Stimulated activated memory B cell treated with anti-CD40 and anti-IgM and Interleukin-4, amounts not matched to agents 10 μg/mL and 1 μg/mL and 100 μg/mL, for 72 hours (primary cell): Measurements from ENCODE around the gene TMEM135.
"Not testable (repeated sequence)": the region's sequence is repeated elsewhere in the genome, so short reads cannot be mapped to it uniquely, and the experiment has no call there.

Experiments
- ATAC-seq: fragments of 150-1000 bp; cut with Tn5 transposase; 2 replicates; pipeline ENCODE4 v1.10.0; 2021
- H3K27ac Mint-ChIP-seq: one replicate; pipeline ENCODE4 v1.8.0; 2022; ENCODE audit warnings: mild to moderate bottlenecking, mixed read lengths
- H3K27me3 Mint-ChIP-seq: one replicate; pipeline ENCODE4 v1.8.0; 2022; ENCODE audit warnings: mixed read lengths
- H3K36me3 Mint-ChIP-seq: one replicate; pipeline ENCODE4 v1.8.0; 2022; ENCODE audit warnings: mixed read lengths
- H3K4me1 Mint-ChIP-seq: one replicate; pipeline ENCODE4 v1.8.0; 2022; ENCODE audit warnings: mixed read lengths
- H3K4me3 Mint-ChIP-seq: one replicate; pipeline ENCODE4 v1.8.0; 2022; ENCODE audit warnings: mild to moderate bottlenecking, moderate library complexity, mixed read lengths
- H3K9me3 Mint-ChIP-seq: one replicate; pipeline ENCODE4 v1.8.0; 2022; ENCODE audit warnings: mixed read lengths

Gene TMEM135

GRCh38 chr11:87037450-87038234 lies at the start of gene TMEM135:
TSS of gene TMEM135 (plus strand) at chr11:87037934. CDS start at chr11:87038046, 112 bp downstream.
- peak within 1 kb of the TSS; percentile 82 for H3K27ac Mint-ChIP-seq

GRCh38 chr11:86988351-86988881 lies 49.3 kb upstream of the TMEM135 start:
- no peaks in the 10 kb centered on the region for H3K36me3 Mint-ChIP-seq
- H3K27me3 Mint-ChIP-seq: peaks cover 16% of the 10 kb centered on the region
- ATAC-seq: no peak
- no peaks in the 10 kb centered on the region for H3K4me1 Mint-ChIP-seq
- H3K27ac Mint-ChIP-seq: no peak overlapping the region
- H3K4me3 Mint-ChIP-seq: no peak overlapping the region
- no peaks in the 10 kb centered on the region for H3K9me3 Mint-ChIP-seq

More at GRCh38 chr11:87037450-87038234, at the start of gene TMEM135:
- Mint-ChIP-seq H3K4me3 (peak within 1 kb of the TSS; percentile 94), H3K36me3 (peaks cover 20% of the 10 kb centered on the region), H3K9me3 (no peaks in the 10 kb centered on the region), H3K27me3 (no peaks in the 10 kb centered on the region), H3K4me1 (peaks cover 52% of the 10 kb centered on the region)
- ATAC-seq: peak; percentile 98

- H3K27me3 Mint-ChIP-seq: peaks cover 6% of the 10 kb centered on the region
- no peaks in the 10 kb centered on the region for H3K9me3 Mint-ChIP-seq
- H3K4me1 Mint-ChIP-seq: no peaks in the 10 kb centered on the region
- H3K4me3 Mint-ChIP-seq: no peak overlapping the region
- no peak for ATAC-seq
- H3K36me3 Mint-ChIP-seq: no peaks in the 10 kb centered on the region
- no peak overlapping the region for H3K27ac Mint-ChIP-seq
These were observed 47.7 kb upstream of the TMEM135 start for GRCh38 chr11:86990031-86990430.

- H3K9me3 Mint-ChIP-seq: no peaks in the 10 kb centered on the region
- H3K4me3 Mint-ChIP-seq: no peak overlapping the region
- H3K27me3 Mint-ChIP-seq: peaks cover 1% of the 10 kb centered on the region
- no peak for ATAC-seq
- no peak overlapping the region for H3K27ac Mint-ChIP-seq
- no peaks in the 10 kb centered on the region for H3K36me3 Mint-ChIP-seq
- H3K4me1 Mint-ChIP-seq: no peaks in the 10 kb centered on the region
These were observed 47.2 kb upstream of the TMEM135 start for GRCh38 chr11:86990515-86990914.

GRCh38 chr11:86991341-86991740 lies 46.4 kb upstream of the TMEM135 start:
- no peak for ATAC-seq
- Mint-ChIP-seq H3K9me3 (no peaks in the 10 kb centered on the region), H3K27me3 (no peaks in the 10 kb centered on the region), H3K4me3 (no peak overlapping the region), H3K27ac (no peak overlapping the region), H3K4me1 (no peaks in the 10 kb centered on the region), H3K36me3 (no peaks in the 10 kb centered on the region)

- H3K4me1 Mint-ChIP-seq, ATAC-seq, H3K36me3 Mint-ChIP-seq, H3K27me3 Mint-ChIP-seq, H3K27ac Mint-ChIP-seq, H3K9me3 Mint-ChIP-seq, H3K4me3 Mint-ChIP-seq: not testable (repeated sequence)
These were observed 45.4 kb upstream of the TMEM135 start for GRCh38 chr11:86992340-86992739.

- H3K27me3 Mint-ChIP-seq: no peaks in the 10 kb centered on the region
These were observed 44.7 kb upstream of the TMEM135 start for GRCh38 chr11:86993031-86993430.

GRCh38 chr11:86996953-86997570 lies 40.7 kb upstream of the TMEM135 start:
- Mint-ChIP-seq H3K36me3 (no peaks in the 10 kb centered on the region), H3K4me3 (no peak overlapping the region), H3K27me3 (peaks cover under 1% of the 10 kb centered on the region), H3K4me1 (no peaks in the 10 kb centered on the region), H3K27ac (no peak overlapping the region), H3K9me3 (no peaks in the 10 kb centered on the region)
- ATAC-seq: no peak

More at GRCh38 chr11:86993031-86993430, 44.7 kb upstream of the TMEM135 start:
- Mint-ChIP-seq H3K4me1 (no peaks in the 10 kb centered on the region), H3K36me3 (no peaks in the 10 kb centered on the region), H3K4me3 (no peak overlapping the region), H3K27ac (no peak overlapping the region), H3K9me3 (no peaks in the 10 kb centered on the region)
- ATAC-seq: no peak

- H3K27me3 Mint-ChIP-seq: peaks cover 11% of the 10 kb centered on the region
- no peak overlapping the region for H3K27ac Mint-ChIP-seq
- no peak for ATAC-seq
- H3K4me1 Mint-ChIP-seq: no peaks in the 10 kb centered on the region
- no peak overlapping the region for H3K4me3 Mint-ChIP-seq
- H3K36me3 Mint-ChIP-seq: no peaks in the 10 kb centered on the region
- no peaks in the 10 kb centered on the region for H3K9me3 Mint-ChIP-seq
These were observed 38.3 kb upstream of the TMEM135 start for GRCh38 chr11:86999388-86999787.

GRCh38 chr11:86999859-87000753 lies 37.6 kb upstream of the TMEM135 start:
- no peak for ATAC-seq
- H3K27ac Mint-ChIP-seq: no peak overlapping the region
- no peaks in the 10 kb centered on the region for H3K9me3 Mint-ChIP-seq
- peaks cover 18% of the 10 kb centered on the region for H3K27me3 Mint-ChIP-seq
- no peaks in the 10 kb centered on the region for H3K4me1 Mint-ChIP-seq
- H3K4me3 Mint-ChIP-seq: no peak overlapping the region
- H3K36me3 Mint-ChIP-seq: no peaks in the 10 kb centered on the region

- ATAC-seq: no peak
- H3K9me3 Mint-ChIP-seq: no peaks in the 10 kb centered on the region
- H3K27ac Mint-ChIP-seq: no peak overlapping the region
- H3K4me3 Mint-ChIP-seq: no peak overlapping the region
- H3K36me3 Mint-ChIP-seq: no peaks in the 10 kb centered on the region
- no peaks in the 10 kb centered on the region for H3K4me1 Mint-ChIP-seq
- peaks cover 34% of the 10 kb centered on the region for H3K27me3 Mint-ChIP-seq
These were observed 34.8 kb upstream of the TMEM135 start for GRCh38 chr11:87002918-87003317.

- not testable (repeated sequence) for H3K36me3 Mint-ChIP-seq, H3K4me1 Mint-ChIP-seq, H3K4me3 Mint-ChIP-seq, H3K27ac Mint-ChIP-seq, ATAC-seq, H3K9me3 Mint-ChIP-seq
- H3K27me3 Mint-ChIP-seq: peaks cover 34% of the 10 kb centered on the region
These were observed 33.5 kb upstream of the TMEM135 start for GRCh38 chr11:87004281-87004680.

GRCh38 chr11:87005569-87005921 lies 32.2 kb upstream of the TMEM135 start:
- H3K27me3 Mint-ChIP-seq: peaks cover 34% of the 10 kb centered on the region
- no peak for ATAC-seq
- H3K9me3 Mint-ChIP-seq: peaks cover 3% of the 10 kb centered on the region
- no peak overlapping the region for H3K4me3 Mint-ChIP-seq
- H3K4me1 Mint-ChIP-seq: no peaks in the 10 kb centered on the region
- H3K27ac Mint-ChIP-seq: no peak overlapping the region
- H3K36me3 Mint-ChIP-seq: no peaks in the 10 kb centered on the region

- Mint-ChIP-seq H3K4me3 (no peak overlapping the region), H3K4me1 (no peaks in the 10 kb centered on the region), H3K9me3 (peaks cover 3% of the 10 kb centered on the region), H3K36me3 (no peaks in the 10 kb centered on the region), H3K27ac (no peak overlapping the region), H3K27me3 (peaks cover 34% of the 10 kb centered on the region)
- ATAC-seq: no peak
These were observed 31.7 kb upstream of the TMEM135 start for GRCh38 chr11:87006035-87006434.

GRCh38 chr11:87007963-87008362 lies 29.8 kb upstream of the TMEM135 start:
- H3K36me3 Mint-ChIP-seq: no peaks in the 10 kb centered on the region
- peaks cover 3% of the 10 kb centered on the region for H3K9me3 Mint-ChIP-seq
- H3K4me1 Mint-ChIP-seq: no peaks in the 10 kb centered on the region
- no peak overlapping the region for H3K4me3 Mint-ChIP-seq
- H3K27ac Mint-ChIP-seq: no peak overlapping the region
- no peak for ATAC-seq
- H3K27me3 Mint-ChIP-seq: peaks cover 25% of the 10 kb centered on the region
